ENCODE measurements around the gene ATF6.

Gene ATF6

DNA sequence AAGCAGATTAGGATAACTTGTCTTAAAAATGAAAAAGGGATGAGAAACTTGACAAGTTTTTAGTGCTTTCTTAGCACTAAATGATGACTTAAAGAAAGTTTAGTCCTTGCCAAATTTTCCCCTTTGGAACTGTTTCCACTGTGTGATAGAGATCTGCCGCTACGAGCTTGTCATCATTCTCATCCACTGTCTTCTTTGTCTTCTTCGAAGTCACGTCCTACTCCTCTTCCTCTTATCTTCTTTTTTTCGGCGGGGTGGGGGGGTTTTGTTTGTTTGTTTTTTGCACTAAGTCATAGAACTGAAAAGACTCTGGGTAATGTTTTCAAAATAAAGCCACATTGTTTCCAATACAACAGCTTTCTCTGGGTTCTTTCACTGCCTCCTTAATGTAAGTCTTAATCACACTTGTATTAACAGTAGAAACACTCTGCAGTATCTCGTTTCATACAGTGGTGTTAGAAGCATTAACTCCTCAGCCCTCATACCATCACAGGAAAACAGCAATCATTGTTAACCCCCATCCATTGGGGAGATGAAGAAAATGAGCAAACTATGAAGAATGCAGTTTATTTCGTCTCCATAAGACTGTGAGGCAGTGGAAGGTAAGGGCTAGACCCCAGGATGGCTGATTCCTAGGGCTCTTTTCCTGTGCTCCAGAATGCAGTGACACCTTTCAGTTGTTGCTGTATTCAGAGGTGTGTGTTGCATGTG lies 175.8 kb downstream of the ATF6 start:
- no peak for DNase-seq (ENCODE audit: low read depth)

DNA sequence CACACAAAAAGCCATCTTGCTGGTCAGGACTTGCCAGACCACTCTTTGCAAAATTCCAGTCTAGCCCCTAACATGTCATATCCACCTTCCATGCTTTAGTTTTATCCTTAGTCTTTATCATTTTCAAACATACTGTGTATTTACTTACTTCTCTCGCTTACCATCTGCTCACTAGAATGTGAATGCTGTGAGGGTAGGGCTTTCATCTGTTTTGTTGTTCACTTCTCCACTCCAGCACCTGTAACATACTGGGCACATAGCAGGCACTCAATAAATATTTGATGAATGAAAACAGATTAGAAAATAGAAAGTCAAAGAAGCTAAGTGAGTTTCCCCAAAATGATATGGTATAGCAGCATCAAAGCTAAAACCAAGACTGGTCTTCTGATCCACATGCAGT lies 177.6 kb downstream of the ATF6 start:
- no peak for DNase-seq (ENCODE audit: low read depth)

DNA sequence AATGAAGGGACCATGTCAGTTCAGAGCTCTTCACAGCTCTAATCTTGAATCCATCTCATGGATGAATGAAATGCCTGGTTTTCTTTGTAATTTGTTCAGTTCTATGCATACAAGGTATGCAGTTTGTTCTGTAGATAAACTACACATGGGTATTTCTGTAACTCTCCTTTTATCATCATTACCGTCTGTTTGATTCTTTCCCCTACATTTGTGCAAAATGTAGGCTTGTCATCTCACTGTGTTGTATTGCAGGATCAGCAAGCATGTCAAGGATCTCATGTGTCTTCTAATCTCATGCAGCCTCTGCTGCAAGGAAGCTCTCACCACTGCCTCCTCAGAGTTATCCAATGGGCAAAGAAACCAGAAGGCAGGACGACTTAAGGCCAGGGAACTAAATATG lies 178.3 kb downstream of the ATF6 start:
- DNase-seq (ENCODE audit: low read depth) = no peak

DNA sequence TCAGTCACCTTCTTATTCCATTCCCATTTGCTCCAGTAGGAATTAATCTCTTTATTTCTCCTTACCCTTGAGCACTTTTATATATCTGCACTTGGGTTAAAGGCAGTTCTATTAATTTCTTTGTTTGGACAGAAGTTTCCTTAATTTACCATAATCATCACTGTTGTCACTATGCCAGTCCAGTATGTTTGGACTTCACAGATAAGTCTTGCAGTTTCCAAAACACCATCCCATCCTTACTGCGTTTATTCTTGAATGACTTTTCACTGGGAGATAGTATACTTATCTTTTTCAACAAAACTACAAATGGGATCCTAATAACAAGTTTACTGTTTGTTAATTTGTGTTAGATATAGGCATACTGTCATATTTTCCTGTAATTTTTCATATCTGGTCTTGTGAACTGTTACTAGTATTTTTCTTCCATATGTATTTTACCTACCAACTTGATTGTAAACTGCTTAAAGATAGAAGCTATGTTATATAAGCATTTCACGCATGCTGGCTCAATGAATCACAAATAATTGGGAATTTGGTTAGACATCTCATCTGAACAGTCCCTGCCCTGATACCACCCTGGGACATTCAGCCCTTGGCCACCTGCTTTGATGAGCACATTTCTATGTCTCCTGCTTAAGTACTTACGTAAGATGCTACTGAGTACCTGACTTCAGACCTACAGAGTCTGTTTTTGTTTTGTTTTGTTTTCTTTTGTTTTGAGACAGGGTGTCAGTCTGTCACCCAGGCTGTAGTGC lies 179.4 kb downstream of the ATF6 start:
- DNase-seq (ENCODE audit: low read depth) = no peak

DNA sequence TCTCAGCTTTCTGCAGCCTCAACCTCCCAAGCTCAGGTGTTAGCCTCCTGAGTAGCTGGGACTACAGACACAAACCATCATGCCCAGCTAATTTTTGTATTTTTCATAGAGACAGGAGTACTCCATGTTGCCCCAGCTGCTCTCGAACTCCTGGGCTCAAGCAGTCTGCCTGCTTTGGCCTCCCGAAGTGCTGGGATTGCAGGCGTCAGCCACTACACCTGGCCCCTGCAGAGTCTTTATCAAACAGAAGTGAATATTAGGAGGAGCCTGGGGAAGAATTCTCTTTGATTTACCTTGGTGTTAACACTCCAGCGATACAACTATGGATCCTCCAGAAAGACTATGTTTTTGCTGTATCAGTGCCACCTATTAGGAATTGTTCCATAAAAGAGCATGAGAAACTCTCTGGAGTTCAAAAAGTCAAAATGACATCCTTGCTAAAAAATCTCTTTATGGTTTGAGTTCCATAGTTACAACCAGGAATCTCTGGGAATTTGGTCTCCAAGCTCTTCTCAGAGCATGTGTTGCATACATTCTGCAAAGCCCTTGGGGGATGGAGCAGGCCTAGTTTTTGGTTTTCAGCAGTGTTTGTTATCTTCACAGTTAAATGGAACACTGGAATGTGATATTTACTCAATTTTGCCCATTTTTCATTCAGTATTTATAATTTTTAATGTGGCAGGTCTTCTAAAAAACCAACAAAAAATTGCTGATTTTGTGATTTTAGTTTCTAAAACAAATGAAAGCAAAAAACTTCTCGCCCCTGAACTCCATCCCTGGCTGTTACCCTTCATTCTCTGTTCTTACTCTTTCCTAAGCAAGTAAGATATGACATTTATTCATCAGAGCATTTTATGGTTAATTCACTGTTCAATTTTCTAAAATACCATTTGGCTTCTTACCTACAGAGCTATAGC lies 180.2 kb downstream of the ATF6 start:
- DNase-seq (ENCODE audit: low read depth) = no peak

DNA sequence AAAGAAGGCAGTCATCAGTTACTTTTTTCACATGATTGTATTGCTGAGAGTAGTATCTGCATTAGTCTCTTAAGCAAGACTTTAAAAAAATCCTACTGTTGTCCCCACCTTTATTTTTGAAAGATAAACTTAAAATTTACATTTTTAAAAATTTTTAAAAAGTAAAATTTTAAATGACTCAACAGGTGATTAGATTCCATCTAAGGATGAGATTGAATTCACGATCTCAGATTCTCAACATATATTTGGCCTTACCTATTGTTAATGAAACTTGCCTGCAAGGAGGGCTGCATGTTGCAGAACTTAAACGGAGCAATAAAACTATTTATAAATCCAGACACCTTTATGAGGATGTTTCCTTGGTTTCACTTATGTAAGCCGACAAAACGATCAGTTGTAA lies 182.3 kb downstream of the ATF6 start:
- no peak for DNase-seq (ENCODE audit: low read depth)

DNA sequence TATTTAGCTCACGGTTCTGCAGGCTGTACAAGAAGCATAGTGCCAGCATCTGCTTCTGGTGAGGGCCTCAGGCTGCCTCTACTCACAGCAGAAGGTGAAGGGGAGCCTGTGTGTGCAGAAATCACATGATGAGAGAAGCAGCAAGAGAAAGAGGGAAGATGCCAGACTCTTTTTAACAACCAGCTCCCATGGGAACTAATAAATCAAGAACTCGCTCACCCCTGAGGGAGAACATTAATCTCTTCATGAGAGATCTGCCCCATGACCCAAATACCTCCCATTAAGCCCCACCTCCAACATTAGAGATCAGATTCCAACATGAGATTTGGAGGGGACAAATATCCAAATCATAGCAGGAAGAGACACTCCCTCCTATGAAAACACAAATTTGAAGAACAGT lies 183.4 kb downstream of the ATF6 start:
- DNase-seq (ENCODE audit: low read depth) = no peak

DNA sequence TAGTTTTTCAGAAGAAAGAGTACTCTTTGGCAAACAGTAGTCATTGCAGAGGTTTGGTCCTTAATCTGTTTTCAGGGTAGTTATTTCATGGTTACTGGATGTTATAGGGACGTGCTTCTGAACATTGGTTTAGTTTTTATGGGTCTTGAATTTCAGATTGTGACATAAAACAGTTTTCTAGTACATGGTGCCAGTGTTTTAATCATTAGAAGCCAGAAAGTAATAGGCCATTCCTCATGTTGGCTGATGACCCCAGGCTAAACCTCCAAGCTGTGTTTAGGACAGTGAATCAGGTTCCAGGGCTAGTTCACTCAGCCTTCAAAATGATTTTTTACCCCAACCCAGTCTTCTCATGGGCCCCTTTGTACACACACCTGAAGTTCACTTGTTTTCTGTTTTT lies 184.3 kb downstream of the ATF6 start:
- DNase-seq (ENCODE audit: low read depth) = no peak

DNA sequence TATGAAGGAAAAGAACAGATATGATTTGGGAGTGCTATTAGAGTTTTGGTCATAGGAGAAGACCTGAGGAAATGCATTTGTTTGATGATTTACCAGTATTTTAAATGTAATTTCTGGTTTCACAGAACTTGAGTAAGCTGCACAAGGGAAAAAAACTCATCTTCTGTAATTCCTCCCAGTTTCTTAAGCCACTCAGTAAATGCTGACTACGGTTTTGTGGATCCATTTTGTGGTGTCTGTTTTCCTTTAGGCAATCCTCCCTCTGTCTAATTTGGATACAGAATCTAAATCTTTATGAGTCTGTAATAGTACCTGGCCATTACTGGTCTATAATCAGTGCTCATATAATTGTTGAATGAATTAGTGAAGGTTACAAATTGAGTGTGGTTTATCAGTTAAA lies 185.5 kb downstream of the ATF6 start:
- no peak for DNase-seq (ENCODE audit: low read depth)

DNA sequence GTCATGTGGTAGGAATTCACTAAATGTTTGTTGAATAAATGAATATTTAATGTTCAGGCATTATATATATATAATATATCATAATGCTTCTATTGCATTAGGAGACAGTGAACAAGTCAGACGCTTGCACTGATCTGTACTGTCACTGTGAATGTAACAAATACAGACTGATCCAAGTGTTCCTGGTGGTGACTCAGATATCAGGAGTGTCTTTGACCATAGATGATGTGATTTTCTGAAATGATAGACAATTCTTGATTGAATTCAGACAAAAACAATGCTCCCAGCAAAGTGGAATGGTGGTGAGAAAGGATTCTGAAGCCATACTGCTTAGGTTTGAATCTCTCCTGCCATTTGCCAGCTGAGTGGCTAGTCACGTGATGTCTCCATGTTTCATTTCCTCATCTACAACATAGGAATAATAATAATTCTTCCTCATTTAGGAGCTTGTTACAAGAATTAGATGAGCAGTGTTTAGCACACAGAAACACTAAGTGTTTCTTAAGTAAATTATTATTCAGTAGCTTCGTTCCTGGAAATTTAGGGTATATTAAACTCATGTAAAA lies 186.6 kb downstream of the ATF6 start:
- DNase-seq (ENCODE audit: low read depth) = no peak

DNA sequence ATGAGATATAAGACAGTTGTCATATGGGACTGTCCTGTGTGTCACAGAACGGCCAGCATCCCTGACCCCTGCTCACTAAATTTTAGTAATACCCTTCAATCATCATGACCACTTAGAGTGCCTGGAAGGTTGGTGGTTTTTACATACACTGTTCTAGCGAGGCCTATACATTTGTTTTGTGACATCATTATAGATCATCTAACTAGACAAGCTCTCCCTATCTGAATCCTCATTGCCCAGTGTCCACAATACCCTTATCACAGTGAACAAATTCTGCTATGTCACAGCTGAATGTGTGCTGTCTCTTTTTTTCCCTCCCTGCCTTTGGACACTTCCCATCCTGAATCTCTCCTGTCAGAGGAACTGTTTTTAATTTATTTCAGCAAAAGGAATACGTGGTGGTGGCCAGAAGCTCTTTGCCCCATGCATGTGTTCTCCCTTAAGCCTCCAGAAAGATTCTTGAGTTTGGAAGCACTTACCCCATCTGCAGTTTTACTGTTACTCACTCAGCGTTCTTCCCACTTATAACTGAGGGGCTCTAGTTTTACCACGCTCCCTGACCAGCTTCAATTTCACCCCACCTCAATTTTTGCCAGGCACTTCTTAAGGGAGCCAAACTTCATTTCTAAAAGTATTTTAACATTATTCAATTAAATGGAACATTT lies 187.3 kb downstream of the ATF6 start:
- no peak for DNase-seq (ENCODE audit: low read depth)

DNA sequence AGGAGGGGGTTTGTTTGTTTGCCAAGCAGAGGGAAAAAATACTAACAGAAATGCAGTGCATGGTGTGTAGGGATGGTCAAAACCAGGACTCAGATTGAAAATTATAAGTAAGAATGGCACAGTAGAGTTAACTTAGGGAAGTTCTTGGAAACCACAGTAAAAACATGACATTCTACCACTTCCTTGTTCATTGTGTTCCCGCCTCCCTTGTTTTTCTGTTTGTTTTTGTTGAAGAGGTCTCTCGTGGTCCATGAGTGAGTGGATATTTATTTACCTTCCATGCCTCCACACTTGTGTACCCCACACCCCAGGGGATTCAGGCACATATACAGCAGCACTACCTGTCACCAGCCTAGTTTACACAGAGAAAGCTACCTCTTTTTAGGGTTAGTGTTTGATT lies 187.9 kb downstream of the ATF6 start:
- DNase-seq (ENCODE audit: low read depth) = no peak

DNA sequence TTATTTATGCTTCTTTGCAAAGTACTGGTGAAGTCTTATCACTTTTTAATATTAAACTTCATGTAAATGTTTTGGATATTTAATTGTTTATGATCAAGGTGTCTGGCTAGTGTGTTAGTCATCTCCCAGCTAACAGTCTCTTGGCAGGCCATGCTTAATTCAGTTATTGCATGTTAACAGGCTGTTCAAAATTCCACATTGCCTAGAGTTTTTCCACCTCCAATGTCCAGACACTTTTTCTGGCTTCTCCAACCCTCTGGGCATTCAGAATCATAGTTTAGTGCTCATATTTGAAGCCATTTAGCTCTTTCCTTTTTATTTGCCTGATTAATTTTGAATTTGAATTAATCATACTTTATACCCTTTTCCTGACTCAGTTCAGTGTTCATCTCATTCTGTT lies 188.3 kb downstream of the ATF6 start:
- DNase-seq (ENCODE audit: low read depth) = no peak

DNA sequence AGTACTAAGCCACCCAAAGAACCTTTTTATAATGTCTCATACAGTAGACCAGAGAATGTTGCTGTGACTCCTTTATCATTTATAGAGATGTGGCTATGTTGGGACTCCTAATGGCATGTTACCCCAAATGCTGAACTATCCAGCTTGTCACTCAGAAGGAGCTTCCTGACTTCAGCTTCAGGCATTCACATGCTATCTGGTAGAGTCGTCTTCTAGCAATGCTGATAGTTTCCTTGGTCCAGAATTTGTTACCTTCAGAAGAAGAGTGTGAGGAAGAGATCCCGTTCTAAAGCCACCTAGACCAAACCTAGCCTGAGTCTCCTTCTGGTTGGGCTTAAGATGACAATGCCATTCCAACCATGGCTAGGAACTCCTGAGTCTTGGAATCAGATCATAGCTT lies 189.5 kb downstream of the ATF6 start:
- DNase-seq (ENCODE audit: low read depth) = no peak

DNA sequence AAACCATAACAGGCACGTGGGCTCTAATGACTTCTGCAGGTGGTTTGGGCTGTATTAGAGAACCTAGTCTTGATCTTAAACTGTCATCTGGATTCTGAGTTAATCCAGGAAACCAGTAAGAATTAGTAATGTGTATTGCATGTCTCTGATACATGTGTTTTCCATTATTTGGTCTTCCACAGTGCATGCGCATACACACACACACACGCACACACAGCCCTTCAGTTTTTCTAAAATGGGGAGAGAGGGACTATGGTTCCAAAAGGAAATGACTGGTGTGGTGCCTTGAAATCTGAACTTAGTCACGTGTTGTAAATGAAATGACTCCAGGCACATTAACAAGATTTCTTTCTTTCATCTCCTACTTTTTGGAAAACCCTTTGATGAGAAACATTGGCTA lies 190.0 kb downstream of the ATF6 start:
- DNase-seq (ENCODE audit: low read depth) = no peak

DNA sequence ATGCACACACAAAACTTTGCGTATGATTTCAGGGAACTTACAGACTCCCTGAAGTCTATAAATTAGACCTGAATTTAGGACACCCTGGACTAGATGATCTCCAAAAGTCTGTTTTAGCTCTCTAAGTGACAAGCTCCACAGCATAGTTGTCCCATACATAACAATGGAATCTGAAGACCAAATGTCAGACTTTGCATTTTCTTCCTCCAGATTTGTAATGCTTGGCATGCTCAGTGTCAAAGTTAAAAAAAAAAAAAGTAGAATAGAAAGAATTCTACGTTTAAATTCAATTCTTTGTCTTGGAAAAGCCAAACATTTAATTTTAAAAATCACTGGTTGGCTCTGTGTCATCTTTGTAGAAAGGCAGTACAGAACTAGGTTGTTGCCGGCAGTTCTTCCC lies 190.8 kb downstream of the ATF6 start:
- DNase-seq (ENCODE audit: low read depth) = no peak

DNA sequence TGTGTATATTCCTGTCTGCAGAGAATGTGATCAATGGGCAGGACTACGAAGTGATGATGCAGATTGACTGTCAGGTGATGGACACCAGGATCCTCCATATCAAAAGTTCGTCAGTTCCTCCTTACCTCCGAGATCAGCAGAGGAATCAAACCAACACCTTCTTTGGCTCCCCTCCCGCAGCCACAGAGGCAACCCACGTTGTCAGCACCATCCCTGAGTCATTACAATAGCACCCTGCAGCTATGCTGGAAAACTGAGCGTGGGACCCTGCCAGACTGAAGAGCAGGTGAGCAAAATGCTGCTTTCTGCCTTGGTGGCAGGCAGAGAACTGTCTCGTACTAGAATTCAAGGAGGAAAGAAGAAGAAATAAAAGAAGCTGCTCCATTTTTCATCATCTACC lies 192.3 kb downstream of the ATF6 start:
- DNase-seq (ENCODE audit: low read depth) = no peak

DNA sequence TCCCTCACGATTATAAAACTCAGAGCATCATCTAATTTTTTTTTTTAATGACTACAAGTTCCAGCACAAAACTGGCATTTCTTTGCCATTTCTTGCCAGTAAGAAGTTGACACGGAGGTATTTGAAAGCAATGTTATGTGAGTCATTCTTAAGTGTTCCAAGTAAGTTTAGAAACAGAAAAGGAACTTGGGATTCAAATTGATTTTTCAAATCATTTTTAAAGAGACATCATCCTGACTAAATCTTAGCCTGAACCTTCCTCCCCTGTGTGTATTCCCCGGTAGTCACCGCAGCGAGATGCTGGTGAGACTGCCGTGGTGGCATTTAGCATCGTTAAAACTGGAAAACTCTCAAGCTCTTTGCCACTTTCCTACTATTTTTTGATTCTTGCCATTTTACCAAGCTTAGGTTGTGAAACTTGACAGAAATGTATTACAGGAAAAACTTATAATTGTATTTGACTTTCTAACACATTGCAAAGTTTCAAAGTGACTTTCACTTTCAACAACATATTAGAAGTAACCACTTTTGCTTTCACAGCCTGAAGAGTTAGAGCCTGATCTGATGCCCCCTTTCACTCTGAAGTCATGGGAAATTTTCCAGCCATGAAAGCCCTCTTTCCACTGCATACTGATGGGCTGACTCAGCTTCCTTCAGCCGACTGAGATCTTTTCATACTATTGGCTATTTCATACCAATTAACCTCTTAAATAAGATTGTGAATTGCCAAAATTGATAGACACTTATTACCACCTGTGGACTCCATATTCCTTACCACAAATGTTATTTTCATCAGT lies 196.2 kb downstream of the ATF6 start:
- no peak for DNase-seq (ENCODE audit: low read depth)

DNA sequence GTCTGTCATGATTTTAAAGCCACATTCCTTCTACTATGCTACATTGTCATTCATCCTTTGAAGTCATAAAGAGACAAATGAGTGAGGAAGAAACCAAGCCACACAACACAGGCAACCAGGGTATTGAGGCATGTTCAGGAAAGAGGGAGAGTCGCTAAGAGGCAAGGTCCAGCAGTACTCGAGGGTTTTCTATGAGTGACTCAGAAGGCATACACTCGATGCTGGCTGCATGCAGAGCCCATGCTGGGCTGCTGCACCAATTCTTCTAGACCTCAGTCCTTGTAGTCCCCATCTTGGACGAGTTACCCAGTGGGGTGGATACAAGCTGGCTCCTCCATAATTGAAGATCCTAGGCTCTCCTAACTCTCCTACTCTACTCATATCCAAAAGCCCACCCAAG lies 199.9 kb downstream of the ATF6 start:
- no peak for DNase-seq (ENCODE audit: low read depth)

DNA sequence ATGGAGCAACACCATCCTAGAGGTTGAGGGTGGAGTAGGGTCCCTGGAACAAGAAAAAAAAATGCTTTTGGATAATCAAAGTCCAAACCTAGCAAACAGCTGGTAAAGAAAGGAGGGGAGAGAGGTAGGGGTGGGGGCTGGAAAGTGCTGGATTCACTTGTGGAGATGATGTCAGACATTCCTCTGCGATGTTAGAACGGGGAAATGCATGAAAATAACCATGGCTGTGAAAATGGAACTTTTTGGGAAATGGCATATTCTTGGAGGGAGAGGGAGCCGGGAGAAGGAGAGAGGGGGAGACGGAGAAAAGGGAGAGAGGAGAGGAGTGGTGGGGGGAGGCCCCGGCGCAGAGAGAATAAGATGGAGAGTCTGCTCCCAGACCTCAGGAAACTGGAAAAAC lies 203.9 kb downstream of the ATF6 start:
- no peak for DNase-seq (ENCODE audit: low read depth)

DNA sequence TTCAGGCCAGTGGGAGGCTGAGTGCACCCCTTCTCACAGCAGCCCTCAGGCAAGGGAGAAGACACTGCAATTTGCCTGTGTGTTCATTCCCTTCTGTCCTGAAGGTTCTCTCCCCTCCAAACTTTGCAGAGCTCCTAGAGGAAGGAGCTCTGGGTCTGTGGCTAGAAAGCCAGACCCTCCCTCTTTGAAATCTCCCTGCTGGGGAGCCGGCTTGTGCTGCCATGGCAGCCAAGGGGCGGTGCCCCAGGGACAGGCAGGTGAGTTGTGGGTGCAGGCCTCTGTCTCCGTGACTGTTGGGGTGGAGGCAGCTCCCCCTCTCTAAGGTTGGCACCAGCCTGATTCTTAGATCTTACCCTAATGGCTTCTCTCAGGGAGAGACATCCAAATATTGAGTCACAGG lies 204.5 kb downstream of the ATF6 start:
- DNase-seq (ENCODE audit: low read depth) = no peak

All from stimulated activated CD8-positive, alpha-beta memory T cell treated with anti-CD3 and anti-CD28 coated beads, Interleukin-12 subunit alpha, Interleukin-12 subunit beta, amount 100 ng/mL, for 1 hour (primary cell).